NCI-H1417 treated with DMSO at 0.1 percent for 48 hours (cell line): ENCODE data around the gene GSDMA.
"Not testable (repeated sequence)": the region's sequence is repeated elsewhere in the genome, so short reads cannot be mapped to it uniquely, and the experiment has no call there.

Experiments used
- DNase-seq: peaks from one replicate; lab custom pipeline; 2025; lab: John Stamatoyannopoulos, UW

Gene GSDMA

DNA sequence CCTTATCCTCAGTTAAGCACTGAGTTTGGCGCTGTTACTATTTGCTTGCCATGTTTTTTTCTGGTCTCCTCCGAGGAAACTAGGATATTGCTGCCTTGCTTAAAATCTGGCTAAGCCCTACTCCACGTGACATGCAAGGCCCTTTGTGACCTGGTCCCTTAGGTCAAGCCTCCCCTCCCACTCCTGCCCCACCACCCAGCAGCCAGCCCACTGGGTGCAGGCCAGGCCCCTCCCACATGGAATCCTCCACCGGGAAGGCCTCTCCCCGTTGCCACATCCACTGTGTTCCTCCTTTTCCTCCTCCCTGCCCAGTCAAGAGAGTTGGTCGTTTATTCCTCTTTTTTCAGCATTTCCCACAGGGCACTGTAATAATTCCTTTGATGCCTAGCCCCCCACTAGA, 34.0 kb downstream of the GSDMA start:
- no peak for DNase-seq

DNA sequence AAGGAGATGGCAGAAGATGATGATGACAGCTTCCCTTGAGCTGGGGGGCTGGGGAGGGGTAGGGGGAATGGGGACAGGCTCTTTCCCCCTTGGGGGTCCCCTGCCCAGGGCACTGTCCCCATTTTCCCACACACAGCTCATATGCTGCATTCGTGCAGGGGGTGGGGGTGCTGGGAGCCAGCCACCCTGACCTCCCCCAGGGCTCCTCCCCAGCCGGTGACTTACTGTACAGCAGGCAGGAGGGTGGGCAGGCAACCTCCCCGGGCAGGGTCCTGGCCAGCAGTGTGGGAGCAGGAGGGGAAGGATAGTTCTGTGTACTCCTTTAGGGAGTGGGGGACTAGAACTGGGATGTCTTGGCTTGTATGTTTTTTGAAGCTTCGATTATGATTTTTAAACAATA, 34.7 kb downstream of the GSDMA start:
- no peak for DNase-seq

DNA sequence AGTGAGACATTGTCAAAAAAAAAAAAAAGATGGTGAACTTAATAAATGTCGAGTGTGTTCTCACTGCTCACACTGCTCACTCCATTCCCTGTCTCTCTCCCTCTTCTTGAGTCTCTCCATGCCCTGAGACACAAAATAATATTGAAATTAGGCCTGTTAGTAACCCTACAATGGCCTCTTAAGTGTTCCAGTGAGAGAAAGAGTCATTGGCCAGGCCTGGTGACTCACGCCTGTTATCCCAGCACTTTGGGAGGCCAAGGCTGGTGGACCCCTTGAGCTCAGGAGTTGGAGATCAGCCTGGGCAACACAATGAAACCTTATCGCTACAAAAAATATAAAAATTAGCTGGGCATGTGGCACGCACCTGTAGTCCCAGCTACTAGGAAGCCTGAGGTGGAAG, 36.3 kb downstream of the GSDMA start:
- no peak for DNase-seq

DNA sequence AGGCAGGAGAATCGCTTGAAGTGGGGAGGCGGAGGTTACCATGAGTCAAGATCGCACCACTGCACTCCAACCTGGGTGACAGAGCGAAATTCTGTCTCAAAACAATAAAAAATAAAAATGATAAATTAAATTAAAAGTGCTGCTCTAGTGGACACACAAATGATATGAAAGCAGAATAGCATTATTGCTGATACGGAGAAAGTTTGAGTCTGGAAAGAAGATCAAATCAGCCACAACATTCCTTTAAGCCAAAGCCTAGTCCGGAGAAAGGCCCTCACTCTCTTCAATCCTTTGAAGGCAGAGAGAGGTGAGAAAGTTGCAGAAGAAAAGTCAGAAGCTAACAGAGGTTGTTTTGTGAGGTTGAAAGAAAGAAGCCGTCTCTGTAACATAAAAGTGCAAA, 37.4 kb downstream of the GSDMA start:
- no peak for DNase-seq

DNA sequence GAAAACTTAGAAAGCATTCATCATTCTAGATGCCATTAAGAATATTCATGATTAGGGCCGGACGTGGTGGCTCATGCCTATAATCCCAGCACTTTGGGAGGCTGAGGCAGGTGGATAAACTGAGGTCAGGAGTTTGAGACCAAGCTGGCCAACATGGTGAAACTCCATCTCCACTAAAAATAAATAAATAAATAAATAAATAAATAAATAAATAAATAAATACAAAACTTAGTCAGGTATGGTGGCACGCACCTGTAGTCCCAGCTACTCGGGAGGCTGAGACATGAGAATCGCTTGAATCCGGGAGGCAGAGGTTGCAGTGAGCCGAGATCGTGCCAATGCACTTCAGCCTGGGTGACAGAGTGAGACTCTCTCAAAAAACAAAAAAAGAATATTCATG, 38.5 kb downstream of the GSDMA start:
- not testable (repeated sequence) for DNase-seq

DNA sequence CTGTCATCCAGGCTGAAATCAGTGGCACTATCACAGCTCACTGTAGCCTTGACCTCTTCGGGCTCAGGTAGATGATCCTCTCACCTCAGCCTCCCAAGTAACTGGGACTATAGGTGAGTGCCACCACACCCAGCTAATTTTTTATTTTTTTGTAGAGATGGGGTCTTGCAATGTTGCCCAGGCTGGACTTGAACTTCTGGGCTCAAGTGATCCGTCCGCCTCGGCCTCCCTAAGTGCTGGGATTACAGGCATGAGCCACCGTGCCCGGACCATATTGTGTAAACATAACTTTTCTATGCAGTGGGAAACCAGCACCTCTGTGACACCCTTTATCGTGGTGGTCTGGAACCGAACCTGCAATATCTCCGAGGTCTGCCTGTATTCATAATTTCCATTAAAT, 41.3 kb downstream of the GSDMA start:
- DNase-seq, result no peak

DNA sequence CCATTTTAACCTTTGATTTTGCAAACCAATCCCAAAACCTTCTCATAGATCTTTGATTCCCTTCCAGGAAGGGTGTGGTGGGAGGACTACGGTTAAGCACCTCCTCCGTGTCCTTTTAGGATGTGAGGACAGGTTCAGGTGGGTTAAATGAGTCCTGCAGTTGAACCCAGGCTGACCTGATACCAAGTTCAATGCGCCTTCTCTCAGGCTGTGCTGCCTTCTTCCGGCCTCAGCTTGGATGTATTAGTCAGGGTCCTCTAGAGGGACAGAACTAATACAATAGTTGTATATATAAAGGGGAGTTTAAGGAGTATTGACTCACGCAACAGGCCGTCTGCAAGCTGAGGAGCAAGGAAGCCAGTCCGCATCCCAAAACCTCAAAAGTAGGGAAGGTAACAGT, 41.9 kb downstream of the GSDMA start:
- no peak for DNase-seq

DNA sequence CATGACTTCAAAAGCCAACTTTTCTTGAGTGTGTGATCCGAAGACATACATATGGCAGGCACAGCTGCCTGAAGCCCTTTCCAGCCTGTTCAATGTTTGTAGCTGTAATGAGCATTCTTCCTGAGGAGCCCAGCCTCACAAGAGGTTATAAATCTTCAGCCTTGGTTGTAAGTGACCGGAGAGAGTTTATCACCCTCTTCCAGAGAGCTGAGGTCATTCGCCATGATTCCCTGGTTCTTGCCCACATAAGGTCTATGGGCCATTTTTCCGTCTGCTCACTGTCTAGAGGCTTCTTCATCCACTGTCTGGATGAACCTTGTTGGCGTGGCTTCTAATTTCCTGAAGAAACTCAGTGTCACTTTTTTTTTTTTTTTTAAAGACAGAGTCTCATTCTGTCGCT, 42.7 kb downstream of the GSDMA start:
- no peak for DNase-seq

DNA sequence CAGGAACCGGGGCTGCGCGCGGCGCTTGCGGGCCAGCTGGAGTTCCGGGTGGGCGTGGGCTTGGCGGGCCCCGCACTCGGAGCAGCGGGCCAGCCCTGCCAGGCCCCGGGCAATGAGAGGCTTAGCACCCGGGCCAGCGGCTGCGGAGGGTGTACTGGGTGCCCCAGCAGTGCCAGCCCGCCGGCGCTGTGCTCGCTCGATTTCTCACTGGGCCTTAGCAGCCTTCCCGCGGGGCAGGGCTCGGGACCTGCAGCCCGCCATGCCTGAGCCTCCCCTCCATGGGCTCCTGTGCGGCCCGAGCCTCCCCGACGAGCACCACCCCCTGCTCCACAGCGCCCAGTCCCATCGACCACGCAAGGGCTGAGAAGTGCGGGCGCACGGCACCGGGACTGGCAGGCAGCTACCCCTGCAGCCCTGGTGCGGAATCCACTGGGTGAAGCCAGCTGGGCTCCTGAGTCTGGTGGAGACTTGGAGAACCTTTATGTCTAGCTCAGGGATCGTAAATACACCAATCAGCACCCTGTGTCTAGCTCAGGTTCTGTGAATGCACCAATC, 48.2 kb downstream of the GSDMA start:
- not testable (repeated sequence) for DNase-seq

DNA sequence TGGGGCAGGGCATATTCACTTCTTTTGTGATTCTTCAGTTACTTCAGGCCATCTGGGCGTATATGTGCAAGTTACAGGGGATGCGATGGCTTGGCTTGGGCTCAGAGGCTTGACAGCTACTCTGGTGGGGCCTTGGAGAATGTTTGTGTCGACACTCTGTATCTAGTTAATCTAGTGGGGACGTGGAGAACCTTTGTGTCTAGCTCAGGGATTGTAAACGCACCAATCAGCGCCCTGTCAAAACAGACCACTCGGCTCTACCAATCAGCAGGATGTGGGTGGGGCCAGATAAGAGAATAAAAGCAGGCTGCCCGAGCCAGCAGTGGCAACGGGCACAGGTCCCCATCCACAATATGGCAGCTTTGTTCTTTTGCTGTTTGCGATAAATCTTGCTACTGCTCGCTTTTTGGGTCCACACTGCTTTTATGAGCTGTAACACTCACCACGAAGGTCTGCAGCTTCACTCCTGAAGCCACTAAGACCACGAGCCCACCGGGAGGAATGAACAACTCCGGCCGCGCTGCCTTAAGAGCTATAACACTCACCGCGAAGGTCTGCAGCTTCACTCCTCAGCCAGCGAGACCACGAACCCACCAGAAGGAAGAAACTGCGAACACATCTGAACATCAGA, 49.3 kb downstream of the GSDMA start:
- DNase-seq, result not testable (repeated sequence)

DNA sequence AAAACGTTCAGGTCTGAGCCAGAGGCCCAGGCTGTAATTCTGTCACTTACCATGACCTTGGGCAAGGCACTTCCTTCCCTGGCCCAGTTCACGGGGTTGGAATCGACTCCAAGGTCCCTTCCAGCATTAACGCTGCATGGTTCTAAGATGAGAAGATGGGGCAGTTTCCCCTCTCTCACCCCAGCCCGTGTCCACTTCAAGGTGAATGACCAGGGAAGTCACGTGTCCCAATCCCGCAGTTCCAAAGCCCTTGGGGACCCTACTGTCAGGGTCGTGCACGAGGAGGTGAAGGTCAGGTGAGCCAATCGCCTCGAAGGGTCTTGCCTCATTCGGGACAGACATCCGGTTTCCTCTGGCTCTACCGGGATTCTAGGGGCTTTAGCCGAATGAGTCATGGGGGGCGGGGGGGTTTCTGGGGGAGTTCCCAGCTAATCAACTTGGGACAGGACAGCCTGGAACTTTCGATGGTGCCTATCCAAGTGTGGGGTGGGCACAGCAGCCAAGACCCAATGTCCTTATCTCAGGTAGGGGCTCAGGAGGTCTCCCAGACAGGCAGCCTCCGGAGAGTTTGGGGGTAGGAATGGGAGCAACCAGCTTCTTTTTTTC, 51.7 kb downstream of the GSDMA start:
- no peak for DNase-seq

DNA sequence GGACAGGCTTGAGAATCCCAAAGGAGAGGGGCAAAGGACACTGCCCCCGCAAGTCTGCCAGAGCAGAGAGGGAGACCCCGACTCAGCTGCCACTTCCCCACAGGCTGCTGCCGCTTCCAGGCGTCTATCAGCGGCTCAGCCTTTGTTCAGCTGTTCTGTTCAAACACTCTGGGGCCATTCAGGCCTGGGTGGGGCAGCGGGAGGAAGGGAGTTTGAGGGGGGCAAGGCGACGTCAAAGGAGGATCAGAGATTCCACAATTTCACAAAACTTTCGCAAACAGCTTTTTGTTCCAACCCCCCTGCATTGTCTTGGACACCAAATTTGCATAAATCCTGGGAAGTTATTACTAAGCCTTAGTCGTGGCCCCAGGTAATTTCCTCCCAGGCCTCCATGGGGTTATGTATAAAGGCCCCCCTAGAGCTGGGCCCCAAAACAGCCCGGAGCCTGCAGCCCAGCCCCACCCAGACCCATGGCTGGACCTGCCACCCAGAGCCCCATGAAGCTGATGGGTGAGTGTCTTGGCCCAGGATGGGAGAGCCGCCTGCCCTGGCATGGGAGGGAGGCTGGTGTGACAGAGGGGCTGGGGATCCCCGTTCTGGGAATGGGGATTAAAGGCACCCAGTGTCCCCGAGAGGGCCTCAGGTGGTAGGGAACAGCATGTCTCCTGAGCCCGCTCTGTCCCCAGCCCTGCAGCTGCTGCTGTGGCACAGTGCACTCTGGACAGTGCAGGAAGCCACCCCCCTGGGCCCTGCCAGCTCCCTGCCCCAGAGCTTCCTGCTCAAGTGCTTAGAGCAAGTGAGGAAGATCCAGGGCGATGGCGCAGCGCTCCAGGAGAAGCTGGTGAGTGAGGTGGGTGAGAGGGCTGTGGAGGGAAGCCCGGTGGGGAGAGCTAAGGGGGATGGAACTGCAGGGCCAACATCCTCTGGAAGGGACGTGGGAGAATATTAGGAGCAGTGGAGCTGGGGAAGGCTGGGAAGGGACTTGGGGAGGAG, 52.5 kb downstream of the GSDMA start, which contains the start of gene CSF3:
CSF3 (plus strand) TSS at position 436 of the 993 bp plus-strand sequence; CDS start at position 471, 35 bp downstream.
- no peak for DNase-seq

DNA sequence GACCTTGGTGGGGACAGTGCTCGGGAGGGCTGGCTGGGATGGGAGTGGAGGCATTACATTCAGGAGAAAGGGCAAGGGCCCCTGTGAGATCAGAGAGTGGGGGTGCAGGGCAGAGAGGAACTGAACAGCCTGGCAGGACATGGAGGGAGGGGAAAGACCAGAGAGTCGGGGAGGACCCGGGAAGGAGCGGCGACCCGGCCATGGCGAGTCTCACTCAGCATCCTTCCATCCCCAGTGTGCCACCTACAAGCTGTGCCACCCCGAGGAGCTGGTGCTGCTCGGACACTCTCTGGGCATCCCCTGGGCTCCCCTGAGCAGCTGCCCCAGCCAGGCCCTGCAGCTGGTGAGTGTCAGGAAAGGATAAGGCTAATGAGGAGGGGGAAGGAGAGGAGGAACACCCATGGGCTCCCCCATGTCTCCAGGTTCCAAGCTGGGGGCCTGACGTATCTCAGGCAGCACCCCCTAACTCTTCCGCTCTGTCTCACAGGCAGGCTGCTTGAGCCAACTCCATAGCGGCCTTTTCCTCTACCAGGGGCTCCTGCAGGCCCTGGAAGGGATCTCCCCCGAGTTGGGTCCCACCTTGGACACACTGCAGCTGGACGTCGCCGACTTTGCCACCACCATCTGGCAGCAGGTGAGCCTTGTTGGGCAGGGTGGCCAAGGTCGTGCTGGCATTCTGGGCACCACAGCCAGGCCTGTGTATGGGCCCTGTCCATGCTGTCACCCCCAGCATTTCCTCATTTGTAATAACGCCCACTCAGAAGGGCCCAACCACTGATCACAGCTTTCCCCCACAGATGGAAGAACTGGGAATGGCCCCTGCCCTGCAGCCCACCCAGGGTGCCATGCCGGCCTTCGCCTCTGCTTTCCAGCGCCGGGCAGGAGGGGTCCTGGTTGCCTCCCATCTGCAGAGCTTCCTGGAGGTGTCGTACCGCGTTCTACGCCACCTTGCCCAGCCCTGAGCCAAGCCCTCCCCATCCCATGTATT, 53.5 kb downstream of the GSDMA start:
- no peak for DNase-seq

DNA sequence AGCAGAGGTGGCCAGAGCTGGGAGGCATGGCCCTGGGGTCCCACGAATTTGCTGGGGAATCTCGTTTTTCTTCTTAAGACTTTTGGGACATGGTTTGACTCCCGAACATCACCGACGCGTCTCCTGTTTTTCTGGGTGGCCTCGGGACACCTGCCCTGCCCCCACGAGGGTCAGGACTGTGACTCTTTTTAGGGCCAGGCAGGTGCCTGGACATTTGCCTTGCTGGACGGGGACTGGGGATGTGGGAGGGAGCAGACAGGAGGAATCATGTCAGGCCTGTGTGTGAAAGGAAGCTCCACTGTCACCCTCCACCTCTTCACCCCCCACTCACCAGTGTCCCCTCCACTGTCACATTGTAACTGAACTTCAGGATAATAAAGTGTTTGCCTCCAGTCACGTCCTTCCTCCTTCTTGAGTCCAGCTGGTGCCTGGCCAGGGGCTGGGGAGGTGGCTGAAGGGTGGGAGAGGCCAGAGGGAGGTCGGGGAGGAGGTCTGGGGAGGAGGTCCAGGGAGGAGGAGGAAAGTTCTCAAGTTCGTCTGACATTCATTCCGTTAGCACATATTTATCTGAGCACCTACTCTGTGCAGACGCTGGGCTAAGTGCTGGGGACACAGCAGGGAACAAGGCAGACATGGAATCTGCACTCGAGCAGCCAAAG, 54.7 kb downstream of the GSDMA start:
- no peak for DNase-seq

DNA sequence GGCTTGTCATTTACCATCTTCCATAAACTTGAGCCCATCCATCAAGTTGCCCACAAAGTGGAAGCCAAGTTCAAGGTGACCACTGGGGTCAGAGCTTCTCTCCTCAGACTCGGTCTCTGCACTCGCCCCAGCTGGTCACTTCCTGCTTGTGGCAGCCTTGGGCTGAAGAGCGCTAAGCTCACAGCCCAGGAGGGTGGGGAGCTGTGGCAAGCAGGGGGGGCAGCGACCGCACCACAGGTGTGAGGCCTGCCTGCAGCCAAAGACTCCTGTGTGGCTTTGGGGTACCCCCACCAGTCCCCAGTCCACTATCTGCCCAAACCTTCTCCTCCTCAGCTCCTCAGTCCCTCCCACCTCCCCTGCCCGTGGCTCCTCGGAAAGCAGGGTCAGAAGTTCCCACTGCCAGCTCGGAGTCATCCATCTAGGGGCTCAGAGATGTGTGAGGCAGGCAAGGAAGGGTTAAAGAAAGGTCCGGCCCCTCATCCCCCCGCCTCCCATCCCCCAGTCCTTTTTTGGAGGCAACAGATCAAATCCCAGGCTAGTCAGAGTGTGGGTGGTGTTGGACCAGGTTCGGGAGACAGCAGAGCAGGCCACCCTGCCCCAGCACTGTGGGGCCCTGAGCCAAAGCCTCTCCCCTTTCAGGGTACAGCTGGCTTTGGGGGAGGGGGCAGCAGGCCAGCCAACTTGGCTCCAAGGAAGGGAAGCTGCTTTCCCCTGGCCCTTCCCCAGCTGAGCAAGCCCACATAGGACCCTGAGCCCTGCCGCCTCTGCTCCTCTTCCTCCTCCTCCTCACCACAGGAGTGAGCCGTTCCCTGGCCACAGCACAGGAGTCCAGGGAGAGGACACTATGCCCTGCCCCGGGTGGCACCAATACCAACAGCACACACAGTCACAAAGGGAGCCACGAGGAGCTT, 55.7 kb downstream of the GSDMA start:
- DNase-seq, result no peak

DNA sequence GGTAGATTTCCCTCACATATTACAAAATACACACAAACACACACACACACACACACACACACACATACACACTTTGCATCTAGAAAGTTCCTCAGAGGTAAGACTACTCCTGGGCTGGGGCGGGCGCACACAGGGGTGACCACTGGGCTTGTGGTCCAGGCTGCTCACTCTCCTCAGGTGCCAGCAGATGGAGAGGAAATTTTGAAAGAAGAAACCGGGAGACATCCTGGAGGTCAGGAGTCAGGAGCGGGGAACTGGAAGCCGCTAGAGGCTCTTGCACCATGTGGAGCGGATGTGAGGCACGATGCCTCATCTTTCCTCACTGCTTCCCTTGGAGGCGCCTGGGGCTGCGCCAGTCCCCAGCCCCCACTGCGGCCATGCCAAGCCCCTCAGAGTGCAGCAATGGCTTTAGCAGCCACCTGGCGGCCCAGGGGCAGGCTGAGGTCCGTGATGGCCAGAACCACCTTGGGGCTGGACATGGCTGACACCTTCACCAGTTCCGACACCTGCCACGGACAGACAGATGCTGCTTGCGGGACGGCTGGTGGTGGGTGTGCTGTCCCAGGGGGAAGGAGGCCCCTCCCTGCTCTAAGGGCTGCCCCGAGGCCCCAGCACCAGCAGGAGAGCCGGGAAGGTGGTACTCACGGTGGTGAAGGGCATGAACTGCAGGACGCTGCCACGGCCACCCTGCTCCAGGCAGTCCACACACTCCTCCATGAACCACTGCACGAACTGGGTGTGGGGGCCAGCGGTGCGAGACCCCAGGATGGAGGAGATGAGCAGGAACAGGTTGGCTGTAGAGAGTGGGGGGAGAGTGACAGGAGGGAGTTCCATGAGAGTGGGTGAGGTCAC, 56.6 kb downstream of the GSDMA start:
- DNase-seq, result no peak

DNA sequence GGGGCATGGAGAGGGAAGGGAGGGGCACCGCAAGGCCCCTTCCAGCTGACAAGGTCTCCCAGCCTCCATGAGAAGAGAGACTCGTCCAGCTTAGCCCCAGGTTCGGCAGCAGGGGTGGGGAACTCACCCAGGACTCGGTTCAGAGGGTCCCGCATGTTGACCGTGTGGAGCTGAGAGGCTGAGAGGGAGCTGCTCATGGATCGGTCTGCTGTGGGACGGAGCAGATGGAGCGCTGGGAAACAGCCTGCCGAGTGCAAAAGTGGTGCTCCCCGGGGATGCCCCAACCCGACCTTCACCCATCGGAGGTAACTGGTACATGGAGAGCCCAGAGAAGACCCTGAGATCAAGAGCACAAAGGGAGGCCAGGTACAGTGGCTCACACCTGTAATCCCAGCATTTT, 57.3 kb downstream of the GSDMA start:
- no peak for DNase-seq

DNA sequence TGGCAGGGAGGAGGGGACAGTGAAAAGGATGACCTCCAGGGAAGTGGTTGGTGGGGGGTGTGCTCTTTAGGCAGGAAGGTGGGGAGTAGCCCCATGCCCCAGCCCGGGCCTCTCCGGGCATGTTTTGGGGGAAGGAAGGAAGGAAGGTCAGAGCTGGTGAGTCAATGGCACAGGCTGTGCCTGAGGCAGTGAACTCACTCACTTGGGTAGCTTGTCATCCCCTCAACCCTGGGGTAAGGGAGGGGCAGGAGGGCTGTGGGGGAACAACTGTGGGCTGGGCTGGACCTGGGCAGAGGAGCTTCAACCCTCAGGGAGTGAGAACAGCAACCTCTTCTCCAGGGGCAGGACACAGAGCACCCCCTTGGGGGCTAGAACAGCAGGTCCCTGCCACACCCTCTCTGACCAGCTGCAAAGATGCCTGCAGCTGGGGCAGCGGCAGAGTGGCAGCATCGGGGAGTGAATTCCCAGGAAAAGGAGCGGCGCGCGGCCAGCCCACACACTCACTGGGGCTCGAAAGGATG, 58.7 kb downstream of the GSDMA start:
- DNase-seq, result no peak
